Upper lobe of left lung (tissue), 4 donors: ENCODE measurements around the gene TCF12.

Source experiments
- CTCF ChIP-seq, 6 experiments: fragments of 450-650 bp in 4 of 6; fragments of 200-600 bp in 2 of 6; sonication (generic) in 2 of 6; IDR thresholded peaks; one replicate each; pipeline ENCODE4 v1.5.1; 2016 to 2019; ENCODE audit warnings: antibody characterized with exemption in 6 of 6
- POLR2AphosphoS5 ChIP-seq, 2 donors: sonication (generic); formaldehyde crosslinking; IDR thresholded peaks; one replicate each; pipeline ENCODE4 v1.5.1; 2017; ENCODE audit warnings: antibody characterized with exemption in 2 of 2

GRCh38 chr15:57111002-57111401 is 192.6 kb downstream of the TCF12 start:
- TF ChIP-seq POLR2AphosphoS5 (IDR thresholded peaks at IDR 0.05), result no peak
- no peak for TF ChIP-seq CTCF (IDR thresholded peaks at IDR 0.05)
